HG03342 (cell line): ENCODE measurements around the gene SKAP2.
A peak's percentile ranks its signal among the peaks of the same experiment; 100 is the strongest.

ENCODE experiments used
- ATAC-seq: cut with Tn5 transposase; IDR thresholded peaks from one replicate; pipeline ENCODE4 v1.9.1; 2021; ENCODE audit warnings: mild to moderate bottlenecking, moderate library complexity; ENCODE audit not compliant: unreplicated experiment

SKAP2 gene

GRCh38 chr7:26670290-26670689 lies 194.1 kb downstream of the SKAP2 start:
- ATAC-seq = no peak

DNA sequence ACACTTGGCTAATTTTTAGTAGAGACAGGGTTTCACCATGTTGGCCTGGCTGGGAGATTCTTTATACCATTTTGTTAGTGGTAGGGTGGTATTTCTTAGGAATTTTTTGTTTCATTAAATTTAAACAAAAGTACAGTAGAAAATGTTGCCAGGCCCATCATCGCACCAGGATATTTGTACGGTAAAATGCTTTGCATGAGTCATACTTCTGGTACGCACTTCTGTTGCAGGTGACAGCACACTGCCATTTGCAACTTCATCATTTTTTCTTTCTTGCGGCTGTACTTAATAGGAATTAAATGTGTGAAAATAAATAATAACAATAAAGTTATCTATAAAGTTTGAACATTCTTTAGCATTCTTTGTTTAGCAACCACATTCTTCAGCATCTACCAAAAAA lies 195.6 kb downstream of the SKAP2 start:
- ATAC-seq = no peak

DNA sequence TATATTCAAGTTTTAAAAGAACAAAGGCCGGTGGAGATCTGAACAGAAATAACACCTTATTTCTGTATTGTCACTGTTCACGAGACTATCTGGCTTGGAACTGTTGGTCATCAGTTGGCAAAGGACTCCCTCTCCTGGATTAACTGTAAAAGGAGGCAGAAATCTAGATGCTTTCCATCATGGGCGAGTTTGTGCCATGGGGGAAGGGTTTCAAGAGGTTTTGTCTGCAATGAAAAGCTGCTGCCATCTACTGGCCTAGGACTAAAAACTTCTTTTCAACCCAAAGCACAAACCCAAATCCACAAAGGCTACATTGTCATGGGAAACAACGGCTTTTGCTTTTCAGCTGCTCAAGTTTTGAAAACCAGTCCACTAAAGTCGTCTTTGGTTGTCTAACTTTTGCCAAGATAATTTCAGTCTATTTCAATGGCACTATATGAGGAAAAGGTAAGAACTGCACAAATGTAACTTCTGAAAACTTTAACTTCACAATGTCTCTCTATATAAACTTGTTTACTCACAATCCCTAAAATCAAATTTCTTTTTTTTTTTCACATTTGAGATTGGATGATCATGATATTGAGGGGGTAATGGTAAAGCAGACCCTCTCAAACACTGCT lies 196.8 kb downstream of the SKAP2 start:
- ATAC-seq = no peak

GRCh38 chr7:26664735-26665416 lies 199.5 kb downstream of the SKAP2 start:
- peak; percentile 64 for ATAC-seq

GRCh38 chr7:26664274-26664673 lies 200.1 kb downstream of the SKAP2 start:
- no peak for ATAC-seq

GRCh38 chr7:26663874-26664273 lies 200.5 kb downstream of the SKAP2 start:
- ATAC-seq = no peak

- ATAC-seq = no peak
Observed at GRCh38 chr7:26662646-26663045, 201.7 kb downstream of the SKAP2 start.

DNA sequence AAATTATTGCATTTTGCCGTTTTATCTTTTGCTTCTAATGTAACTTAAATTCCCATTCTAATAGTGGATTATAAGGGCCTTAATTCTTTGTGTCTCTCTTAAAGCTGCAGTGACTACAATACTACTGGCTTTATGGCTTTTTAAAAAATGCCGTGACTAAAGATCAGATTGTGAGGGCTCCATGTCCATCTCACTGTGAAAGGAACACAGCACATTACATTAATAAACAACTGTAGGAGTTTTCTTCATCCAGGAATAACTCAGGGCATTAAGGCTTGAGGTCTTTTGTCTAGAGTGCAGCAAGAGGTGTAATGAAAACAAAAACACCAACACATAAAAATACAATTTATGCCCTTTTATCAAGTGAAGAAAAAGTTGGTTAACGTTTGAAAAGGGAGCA lies 205.3 kb downstream of the SKAP2 start:
- ATAC-seq = no peak

GRCh38 chr7:26658389-26659084 lies 205.9 kb downstream of the SKAP2 start:
- ATAC-seq = no peak

DNA sequence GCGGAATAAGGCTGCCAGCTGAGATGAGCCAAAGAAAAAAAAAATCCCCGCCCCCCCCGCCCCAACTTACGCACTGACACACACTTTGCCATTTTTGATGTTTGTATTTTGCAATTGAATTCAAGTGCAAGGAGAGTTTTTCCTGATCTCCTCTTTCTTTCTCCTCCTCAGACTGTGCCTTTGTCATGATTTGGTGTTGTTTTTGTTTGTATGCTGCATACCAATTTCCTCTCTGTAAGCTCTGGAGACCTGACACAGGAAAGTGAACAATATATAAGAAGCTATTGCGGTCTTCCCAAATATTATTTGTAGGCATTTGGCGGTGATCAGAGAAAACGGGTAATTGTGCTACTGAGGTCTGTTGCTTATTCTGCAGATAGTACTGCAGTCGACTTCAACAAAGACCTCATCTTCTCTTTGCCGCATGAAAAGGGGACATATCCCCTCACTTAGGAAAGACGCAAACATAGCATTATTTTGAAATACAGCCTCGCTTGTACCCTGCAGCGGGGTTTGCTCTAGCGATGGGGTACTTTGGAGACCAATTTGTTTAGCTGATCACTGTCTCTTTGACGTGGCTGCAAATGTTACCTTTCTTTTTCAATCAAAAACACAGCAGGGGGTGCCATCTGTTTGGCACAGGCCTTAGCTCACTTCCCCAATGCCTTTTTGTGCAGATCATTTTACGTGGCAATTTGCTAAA lies 206.6 kb downstream of the SKAP2 start:
- ATAC-seq = no peak

DNA sequence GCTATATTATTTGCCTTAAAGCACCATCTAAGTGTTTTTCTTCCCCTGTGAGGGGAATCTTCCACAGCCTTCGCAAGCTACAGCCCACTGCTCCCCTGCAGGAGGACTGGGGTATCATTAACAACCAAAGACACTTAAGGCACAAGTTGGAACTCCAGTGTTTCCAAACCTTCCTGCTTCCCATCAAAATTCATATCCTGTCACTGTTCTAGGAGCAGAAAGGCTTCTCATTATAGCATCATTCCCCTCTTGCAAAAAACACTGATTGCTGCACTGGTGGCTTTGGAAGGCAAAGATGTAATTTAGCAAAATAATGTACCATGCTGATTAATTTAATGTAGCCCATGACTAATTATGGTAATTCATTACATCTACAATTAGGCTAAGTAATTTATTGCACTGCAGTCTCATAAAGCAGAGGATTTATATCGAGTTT lies 207.2 kb downstream of the SKAP2 start:
- no peak for ATAC-seq

- ATAC-seq = no peak
Observed at GRCh38 chr7:26656735-26657134, 207.7 kb downstream of the SKAP2 start.

- no peak for ATAC-seq
Observed at GRCh38 chr7:26655781-26656180, 208.6 kb downstream of the SKAP2 start.

GRCh38 chr7:26653430-26654399 lies 210.7 kb downstream of the SKAP2 start:
- no peak for ATAC-seq

DNA sequence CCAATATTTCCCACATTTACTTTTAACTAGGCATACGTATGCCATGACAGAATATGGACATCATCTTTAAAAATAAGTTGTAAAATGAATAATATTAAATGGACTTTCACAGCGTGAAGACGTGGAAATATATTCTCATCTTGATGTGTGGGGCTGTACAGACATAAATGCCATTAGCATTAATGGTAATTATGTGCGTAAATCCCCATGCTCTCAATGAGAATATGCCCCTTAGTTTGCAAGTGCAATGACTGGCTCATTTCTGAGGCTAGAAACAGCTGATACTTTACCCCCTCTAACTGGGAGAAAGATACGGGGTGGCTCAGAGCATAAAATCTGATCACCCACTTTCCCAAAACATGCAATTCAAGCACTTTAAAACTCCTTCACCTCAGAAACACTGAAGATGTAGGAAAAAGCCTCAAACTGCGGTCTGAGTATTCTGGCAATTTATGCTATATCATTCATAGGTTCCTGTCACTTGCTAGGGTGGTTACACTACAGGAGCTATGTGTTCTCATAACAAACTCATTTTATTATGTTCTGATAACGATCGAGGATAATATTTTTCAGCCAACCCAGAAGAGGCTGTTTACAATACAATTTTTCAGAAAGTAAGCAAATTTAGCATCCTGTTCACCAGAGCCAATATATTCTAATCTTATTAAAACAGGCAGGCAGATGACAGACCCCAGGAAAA lies 211.8 kb downstream of the SKAP2 start:
- no peak for ATAC-seq

DNA sequence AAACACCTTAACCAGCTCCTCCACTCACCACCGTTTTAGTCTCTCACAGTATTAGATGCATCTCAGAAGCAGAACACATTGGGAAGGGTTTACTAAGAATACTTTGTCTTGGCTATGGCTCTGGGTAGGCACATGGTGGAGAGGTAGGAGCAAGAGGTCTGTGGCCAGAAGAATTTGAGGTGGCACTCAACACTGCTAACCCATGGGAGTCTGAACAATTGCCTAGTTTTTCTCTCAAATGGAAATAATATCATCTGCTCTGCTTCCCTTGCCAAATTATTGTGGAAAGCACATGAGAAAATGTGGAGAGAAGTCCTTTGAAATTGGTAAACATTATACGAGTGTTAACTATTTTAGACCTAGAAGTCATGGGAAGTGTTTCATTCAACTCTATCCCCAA lies 214.3 kb downstream of the SKAP2 start:
- ATAC-seq = no peak

DNA sequence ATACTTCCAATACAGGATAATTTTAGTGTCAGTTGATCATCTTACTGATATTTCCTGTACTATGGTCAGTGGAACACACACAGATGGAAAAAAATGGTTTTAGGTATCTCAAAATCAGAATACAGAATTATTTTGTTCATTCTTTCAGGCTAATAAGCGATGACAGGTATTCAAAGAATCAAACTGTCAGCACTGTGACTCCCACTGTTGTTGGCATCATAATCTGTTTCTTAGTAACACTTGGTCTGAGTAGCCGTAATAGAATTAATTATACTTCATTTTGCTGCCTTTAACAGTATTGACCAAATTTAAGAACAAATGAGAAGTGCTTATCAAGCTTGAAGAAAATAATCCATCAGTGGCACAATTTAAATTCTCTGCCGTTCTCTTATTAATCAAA lies 215.0 kb downstream of the SKAP2 start:
- ATAC-seq = no peak

GRCh38 chr7:26648554-26648953 lies 215.8 kb downstream of the SKAP2 start:
- no peak for ATAC-seq

DNA sequence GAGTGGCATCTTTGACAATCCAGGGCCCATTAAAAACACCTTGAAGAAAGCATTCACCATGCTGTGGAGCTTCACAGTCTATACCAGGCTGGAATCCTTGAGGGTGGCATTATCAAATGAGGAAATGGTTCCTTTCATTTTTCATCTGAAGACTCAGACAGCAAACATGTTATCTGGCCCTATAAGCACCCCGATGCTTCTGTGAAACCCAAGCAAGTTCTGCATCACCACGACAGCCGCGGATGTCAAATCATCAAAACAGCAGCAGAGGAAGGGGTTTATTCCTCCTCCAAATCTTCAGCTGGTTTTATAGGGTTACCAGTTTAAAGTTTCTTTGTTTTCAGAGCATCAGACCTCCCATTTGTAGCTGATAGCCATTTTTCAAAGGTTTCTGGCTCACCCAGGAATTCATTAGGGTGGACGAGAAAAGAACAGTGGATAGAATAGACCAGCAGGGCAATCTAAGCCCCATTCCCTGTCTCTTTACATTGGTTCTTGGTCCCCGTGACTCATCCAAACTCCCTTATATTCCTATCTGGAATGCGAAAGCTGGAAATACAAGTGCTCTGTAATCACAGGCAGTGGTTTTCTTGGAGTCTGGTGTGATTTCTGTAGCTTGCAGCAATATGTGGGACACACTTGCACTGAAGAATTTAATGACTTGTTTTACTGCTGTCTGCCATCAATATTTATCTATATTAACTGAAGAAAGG lies 217.9 kb downstream of the SKAP2 start:
- no peak for ATAC-seq
